H4 (cell line): ENCODE data around the gene CENPP. TPM values are rescaled to one million over a fixed set of nuclear protein-coding genes. Genes with fewer than 3 reads are reported as not detected.

Experiments
- DNase-seq: peaks from one replicate; pipeline ENCODE4 v3.0.0-alpha.2; 2015; ENCODE audit warnings: low spot score
- total RNA-seq: library from RNA; depleted of rRNA; stranded (reverse); fragments of >200 nt; shearing (Covaris generic); gene quantifications from 2 replicates; pipeline ENCODE4 v1.2.3, GENCODE V29; 2014

Gene CENPP
- total RNA-seq, 1 experiment from 2014 or later: 9.6 TPM

DNA sequence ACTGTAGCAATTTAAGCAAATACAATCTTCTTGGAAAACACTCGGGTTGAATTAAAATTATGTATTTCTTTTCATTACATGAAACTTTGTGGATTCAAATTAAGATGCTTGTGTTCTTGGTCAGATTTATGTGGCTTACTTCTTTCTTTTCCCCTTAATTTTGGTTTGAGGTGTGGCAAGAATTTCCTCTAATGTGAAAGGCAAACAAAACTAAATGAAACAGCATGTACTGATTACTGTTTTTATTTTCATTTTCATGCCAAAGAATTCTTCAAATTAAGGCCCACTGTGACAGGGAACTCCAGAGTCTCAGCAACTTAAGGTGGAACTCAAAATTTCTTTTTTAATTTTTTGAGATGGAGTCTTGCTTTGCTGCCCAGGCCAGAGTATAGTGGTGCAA lies 98.6 kb downstream of the CENPP start, which contains the start of gene OMD:
OMD (minus strand) TSS at position 132 of the 400 bp plus-strand sequence. CDS start 6,913 bp downstream, outside the sequence.
- no peak for DNase-seq

DNA sequence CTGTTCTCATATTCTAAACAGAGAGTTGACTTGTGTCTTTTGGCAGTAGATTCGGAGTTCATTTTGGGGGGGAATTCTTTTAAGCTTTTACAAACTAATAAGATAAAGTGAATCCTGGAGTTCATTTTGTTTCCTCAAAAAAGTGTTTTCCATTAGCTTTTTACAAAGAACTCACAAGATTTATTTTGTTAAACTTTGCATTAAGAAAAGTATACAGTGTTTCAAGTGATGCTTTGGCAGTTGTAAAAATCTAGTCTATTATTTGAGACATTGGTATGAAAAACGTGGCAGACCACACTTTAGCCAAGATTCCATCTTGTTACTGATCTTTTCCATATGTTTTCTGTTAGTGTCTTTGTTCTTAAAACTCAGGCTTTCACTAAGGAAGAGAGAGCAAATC lies 99.7 kb downstream of the CENPP start:
- no peak for DNase-seq

DNA sequence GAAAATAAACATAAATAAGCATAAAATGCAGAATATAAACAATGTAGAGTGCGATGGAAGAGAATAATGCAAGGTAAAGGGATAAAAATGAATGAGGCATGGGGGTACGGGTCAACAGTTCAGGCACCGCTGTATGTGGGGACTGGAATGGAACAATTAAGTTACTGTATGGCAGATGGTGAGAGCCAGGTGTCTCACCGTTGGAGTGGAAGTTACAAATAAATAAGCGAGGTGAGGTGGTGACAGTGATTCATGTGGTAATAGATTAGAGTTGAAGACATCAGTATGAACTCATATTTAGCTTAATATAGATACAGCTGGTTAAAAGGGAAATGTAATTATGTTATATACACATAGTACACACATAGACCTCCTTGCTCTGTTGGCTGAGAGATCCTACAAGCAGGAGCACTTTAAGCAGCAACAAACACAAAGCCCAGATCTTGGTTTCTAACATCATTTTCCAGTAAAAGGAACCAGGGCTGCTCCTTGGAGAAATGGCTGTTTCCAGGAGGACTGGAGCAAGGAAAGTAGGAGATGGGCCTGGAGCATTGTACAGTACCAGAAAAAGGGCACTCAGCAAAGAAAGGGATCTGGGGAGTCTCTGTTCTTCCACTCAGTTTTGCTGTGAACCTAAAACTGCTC lies 100.9 kb downstream of the CENPP start:
- no peak for DNase-seq

DNA sequence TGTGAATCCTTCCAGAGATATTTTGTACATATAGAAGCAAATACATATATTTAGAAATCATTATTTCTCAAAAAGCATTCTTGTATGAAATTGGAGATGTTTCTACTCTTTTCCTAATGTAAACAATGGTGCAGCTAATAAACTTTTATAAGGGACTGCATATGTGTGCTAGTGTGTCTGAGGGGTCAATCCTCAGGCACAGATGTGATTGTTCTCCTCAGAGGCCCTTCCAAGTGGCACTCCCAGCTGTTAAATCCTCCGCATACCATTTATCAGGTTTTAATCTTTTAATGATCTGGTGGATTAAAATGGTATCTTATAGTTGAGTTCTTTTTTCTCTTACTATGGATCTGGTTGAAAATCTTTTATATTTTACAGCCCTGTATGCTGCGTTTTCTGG lies 104.1 kb downstream of the CENPP start:
- no peak for DNase-seq

DNA sequence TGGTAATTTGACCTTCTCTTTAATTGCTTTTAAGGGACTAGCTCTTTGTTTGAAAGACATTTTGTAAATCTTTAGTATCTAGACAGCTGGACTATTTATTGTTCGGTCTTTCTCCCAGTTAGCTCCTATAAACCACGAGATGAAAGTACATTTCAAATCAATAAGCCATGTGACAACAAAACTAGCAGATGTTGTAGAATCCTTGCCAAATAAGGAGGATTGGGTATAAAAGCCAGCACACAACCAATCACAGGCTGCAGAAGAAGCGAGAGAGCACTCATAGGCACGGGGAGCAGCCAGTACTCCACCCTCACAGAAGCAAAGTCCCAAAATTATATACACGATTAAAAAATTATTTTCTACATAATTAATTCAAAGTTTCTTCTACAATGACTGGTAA lies 106.6 kb downstream of the CENPP start:
- no peak for DNase-seq

DNA sequence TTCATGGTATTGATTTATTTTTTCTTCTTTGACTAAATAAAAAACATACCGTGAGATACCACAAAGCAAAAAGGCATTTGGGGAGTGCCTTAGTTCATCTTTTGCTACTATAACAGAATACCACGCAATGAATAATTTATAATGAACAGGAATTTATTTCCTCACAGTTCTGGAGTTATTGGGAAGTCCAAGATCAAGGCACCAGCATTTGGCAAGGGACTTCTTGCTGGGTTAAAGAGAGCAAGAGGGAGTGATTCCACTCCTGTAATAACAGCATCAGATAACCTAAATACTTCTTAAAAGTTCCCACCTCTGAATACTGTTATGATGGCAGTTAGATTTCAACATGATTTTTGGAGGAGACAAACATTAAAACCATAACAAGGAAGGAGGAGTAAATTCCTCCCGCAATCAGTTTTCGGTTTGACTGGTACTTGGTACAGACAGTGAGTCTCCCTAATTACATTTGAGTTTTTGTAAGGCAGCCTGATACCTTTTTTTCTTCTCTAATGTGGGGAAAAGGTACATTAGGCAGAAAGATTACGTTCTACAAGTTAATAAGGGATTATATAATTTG lies 107.3 kb downstream of the CENPP start:
- DNase-seq: no peak

DNA sequence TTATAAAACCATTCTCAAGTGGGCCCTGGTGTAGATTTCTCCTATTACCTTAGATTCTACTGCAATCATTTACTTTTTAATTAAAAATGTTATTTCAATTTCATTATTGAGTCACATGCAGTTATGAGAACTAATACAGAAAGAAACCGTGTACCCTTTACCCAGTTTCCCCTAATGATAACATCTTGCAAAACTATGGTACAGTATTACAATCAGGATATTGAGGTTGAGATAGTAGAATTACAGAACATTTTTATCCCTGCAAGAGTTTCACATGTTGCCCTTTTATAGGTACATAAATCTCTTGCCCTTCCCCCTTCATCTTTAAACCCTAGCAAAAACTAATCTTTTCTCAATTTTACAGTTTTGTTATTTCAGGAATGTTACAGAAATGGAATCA lies 109.5 kb downstream of the CENPP start:
- DNase-seq: no peak

DNA sequence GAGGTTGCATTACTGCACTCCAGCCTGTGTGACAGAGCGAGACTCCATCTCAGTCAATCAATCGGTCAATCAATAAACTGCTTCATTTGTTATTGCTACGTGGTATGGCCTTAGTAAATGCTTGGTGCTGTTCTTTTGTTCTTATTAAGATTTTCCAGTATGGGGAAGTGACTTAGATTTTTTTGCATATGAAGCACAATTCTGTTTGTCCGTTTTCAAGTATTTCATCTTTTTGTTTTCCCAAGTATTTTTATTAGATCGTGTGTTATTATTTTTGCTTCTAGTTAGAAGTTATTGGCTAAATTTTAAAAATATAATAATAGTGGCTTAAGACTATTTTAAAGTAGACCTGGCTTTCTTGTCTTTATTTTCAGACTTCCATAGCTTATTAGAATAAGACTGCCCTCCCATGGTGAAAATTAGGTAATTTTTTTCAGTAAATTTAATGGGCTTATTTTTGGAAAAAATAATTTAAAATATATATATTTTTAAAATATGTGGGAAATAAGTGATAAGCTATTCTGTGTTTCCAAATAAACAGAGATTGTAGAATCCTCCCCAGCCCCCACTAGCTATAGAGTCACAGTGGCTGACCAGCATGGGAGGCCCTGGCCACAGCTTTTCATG lies 113.3 kb downstream of the CENPP start:
- no peak for DNase-seq

DNA sequence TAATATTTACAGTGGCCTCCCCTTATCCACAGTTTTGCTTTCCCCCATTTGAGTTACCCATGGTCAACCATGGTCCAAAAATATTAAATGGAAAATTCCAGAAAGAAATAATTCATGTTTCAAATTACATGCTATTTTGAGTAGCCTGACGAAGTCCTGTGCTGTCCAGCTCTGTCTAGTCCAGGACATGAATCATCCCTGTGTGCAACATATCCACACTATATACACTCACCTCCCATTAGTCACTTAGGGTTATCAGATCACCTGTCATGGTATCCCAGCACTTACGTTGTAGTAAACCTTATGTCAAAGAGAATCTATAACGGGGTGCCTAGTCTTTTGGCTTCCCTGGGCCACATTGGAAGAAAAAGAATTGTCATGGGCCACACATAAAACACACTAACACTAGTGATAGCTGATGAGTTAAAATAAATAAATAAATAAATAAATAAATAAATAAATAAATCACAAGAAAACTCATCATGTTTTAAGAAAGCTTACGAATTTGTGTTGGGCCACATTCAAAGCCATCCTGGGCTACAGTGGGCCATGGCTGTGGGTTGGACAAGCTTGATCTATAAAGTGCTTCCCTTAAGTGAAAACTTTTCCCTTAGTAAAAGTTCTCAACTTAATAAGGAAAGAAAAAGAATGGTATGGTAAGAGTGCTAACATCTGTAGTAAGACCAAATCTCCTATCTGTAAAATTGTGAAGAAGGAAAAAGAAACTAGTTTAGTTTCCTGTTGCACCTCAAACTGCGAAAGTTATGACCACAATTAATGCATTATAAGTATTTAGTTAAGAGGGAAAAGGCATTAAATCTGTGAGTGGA lies 114.4 kb downstream of the CENPP start:
- no peak for DNase-seq

DNA sequence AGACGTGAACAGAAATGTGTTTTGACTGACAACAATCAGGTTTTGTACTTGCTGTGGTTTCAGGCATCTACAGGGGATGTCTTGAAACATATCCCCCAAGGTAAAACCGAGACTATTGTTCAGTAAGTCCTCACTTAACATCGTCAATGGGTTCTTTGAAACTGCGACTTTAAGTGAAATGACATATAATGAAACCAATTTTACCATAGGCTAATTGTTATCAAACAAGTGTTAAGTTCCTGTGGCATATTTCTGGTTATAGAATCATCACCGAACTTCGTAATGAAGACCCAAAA lies 114.9 kb downstream of the CENPP start:
- no peak for DNase-seq

DNA sequence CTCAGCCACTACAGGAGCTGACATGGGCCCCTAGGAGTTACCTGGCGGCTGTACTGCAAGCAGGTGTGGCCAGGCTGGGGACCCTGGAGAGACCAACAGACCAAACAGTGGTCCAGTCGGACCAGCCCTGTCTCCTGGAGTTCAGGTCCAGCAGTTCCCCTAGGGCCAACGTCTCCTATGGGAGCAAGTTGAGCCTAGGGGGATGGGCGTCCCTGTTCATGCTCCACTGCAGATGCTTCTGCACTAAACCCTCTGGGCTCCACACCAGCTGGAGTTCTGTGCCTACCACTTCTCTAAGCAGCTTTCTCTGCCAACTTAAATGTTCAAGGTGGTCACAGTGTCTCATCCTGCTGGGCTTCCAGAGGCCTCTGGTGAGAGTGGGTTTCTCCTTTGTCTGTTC lies 119.1 kb downstream of the CENPP start:
- no peak for DNase-seq

DNA sequence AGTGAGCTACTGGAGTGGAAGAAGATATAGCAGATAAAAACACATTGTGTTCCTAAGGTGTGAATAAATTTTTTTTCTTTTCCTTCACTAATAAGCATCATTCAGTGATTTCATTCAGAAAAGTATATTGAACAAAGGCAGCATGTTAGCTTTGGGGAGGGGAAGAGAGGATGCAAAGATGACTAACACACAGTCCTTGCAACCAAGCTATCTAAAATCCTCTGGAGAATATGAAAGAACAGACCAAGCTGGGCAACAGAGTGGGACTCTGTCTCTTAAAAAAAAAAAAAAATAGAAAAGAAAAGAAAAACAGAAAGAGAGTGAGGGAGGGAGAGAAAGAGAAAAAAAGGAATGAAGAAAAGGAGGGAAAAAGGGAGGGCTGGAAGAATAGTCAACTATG lies 120.8 kb downstream of the CENPP start:
- DNase-seq: no peak

DNA sequence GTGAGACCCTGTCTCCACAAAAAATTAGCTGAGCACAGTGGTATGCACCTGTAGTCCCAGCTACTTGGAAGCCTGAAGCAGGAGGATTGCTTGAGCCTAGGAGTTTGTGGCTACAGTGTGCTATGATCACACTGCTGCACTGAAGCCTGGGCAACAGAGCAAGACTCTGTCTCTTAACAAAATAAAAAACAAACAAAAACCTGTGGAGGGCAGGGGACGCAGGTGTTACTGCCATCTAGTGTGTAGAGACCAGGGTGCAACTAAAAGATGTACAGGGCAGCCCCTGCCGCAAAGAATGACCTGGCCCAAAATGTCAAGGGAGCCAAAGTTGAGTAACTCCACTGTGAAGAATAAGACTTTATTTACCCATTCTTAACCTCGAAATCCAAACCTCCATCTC lies 129.5 kb downstream of the CENPP start:
- DNase-seq: no peak

DNA sequence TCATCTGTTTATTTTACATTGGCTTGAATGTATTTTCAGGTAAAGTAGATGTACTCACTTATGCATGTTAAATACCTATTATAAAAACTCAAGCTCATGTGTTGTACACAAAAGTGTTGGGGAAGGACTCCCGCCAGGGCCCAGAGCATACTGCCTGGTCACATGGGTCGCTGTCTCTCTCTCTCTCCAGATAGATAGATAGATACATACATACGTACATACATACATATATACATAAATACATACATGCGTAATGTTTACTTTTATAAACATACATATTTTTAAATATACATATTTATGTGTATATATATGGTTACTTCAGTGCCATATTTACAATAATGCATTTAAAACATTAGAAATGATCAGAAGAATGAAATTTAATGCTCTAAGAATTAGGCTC lies 131.8 kb downstream of the CENPP start:
- DNase-seq: no peak

DNA sequence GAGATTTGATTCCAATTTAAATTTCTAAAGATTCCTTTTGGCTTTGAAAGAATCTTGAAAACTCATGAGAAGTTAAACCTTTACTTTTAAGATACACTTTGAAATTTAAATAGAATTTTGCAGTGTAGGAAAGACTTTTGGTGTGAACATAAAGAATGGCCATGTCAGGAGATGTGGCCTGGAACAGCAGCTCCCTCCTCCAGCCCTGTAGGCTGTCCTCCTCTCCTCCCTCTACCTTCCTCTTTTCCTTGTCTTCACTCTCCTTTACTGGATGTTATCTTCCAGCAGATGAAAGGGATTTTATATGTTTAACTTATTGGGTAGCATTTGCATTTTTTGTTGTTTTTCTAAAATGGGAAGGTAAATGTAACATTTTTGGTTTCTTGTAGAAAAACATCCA lies 137.6 kb downstream of the CENPP start:
- no peak for DNase-seq

DNA sequence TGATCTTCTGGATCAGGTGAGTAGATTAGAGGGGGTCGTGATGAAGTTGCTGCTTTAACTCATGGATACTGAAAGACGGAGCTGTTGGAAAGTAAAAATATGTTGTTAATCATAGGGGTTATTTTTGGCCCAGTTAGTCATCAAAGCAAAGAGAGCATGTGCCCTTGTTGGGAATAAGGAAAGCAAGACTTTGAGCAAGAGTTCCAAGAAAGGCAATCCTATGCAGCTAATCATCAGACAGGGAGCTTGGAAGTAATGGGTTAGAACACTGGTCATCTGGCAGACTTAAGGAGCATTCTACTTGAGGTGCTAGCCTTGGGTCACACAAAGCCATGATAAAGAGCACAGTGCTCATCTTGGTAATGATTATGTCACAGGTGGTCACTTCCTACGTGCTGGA lies 138.2 kb downstream of the CENPP start:
- no peak for DNase-seq

DNA sequence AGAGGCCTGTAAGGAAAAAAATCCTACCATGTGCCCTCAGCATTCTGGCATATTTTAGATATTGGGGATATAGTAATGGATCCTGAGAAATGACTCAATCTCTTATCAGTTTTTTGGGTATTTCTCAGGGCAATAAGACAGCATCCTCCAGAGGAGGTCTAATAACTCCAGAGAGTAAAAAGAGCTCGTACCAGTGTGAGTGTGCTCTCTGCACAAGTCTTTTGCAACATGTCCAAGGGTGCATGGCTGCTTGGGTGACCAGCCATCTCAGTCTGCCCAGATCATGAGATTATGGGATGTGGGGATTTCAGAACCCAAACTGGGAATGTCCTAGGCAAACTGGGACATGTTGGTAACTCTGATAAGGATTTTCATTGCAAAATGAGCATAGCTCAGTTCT lies 141.3 kb downstream of the CENPP start:
- DNase-seq: no peak

DNA sequence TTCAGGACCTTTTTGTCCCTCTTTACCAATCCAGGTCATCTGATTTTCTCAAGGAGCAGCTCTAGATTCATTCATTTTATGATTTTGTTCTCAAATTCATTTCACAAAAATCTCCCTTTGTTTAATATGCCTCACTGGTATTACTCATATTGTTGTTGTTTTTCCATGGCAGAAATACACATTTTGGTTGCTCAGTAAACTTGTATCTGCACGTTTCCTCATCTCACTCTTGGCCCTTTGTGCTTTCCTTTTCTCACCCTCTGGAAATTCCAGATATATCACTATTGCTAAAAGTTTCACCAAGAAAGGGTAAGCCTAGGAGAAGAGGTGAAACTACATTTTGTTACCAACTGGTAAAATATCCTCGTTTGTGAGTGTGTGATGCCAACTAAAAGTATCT lies 141.8 kb downstream of the CENPP start:
- no peak for DNase-seq

DNA sequence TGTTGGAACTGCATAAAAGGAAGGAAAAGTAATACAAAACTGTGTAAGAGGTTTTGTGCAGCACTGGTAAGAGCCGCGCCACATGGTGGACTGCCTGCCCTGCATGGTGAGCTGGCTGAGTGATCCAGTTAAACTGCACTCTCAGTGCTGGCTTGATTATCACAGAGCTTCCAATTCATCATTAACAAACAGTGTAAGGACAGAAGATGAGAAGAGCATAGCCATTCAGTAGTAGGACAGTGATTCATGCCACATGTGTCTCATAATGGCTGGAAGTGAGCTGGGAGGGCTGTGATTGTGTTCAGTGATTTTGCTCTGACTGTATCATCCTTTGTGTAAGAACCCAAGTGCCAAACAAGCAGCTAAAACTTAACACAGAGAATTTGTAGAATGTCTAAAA lies 142.5 kb downstream of the CENPP start:
- DNase-seq: no peak

DNA sequence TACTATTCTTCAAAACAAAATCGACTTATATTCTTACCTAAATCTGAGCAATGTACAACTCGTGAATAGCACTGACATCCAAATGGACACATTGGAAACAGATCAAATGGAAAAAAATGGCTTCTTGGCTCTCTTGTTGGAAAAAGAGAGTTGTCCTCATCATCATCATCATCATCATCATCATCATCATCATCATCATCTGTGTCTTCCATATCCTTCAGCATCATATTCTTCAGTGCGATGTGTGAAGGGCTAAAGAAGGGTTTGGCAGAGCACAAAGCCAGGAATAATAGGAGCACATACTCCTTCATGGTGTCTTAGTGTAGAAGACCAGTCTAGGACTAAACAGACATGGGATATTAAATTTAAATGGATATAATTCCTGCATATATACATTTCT lies 148.8 kb downstream of the CENPP start:
- no peak for DNase-seq

DNA sequence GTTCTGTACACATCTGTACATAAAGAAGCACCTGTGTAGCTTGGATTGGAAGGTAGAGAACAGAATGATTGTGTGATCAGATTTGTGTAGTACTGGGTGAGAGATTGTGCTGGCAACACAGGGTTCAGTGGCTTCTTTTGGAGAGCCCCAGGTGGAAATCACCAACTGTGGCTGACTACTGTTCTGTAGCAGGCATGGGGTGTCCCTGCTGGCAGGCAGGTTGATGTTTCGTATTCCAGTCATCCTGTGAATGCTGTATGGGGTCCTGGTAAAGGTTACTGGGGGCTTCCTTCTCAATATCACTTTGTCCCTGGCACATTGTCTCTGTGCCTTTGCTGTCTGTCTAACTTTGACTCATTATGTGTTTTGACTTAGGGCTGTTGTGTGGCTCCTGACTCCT lies 151.2 kb downstream of the CENPP start:
- DNase-seq: no peak

DNA sequence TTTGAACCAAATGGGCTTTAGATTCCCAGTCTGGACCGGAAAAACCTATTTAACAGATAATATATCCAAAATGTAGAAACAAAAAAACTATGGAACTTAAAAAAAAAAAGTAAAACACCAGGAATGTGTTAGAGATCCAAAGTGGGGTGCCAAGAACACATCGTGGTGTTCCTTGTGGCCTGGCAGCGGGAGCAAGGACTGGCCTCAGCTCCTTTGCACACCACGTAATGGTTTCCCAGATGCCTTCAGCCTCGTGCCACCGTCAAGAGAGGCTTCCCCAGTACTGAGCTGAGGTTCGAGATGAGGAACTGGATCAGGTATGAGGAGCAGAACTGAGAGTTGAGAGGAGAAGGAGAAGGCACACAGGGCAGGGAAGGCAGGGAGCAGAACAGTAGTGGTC lies 153.0 kb downstream of the CENPP start:
- no peak for DNase-seq

DNA sequence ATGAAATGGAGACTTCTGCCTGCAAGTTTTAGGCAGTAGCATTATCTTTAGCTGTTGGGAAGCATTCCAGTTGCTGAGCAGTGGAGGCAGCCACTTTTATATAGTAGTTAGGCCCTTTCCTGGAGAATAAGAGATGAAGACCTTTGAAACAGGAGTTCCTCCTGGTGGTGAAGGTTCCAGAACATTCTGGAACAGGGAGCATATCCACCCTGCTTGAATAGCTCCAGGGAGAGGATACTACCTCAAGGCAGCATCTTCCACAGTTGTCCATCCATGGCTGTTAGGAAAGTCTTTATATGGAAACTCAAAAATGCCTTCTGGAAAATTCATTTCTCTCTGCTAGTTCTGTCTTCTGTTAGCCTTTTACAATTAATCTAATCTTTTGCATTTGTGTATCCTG lies 153.6 kb downstream of the CENPP start:
- no peak for DNase-seq
